ENCODE results near the gene PPP1R12B.
A peak's percentile ranks its signal among the peaks of the same experiment; 100 is the strongest.
"Not testable (repeated sequence)": the region's sequence is repeated elsewhere in the genome, so short reads cannot be mapped to it uniquely, and the experiment has no call there.

PPP1R12B gene

GRCh38 chr1:202625416-202626360 lies 277.2 kb downstream of the PPP1R12B start:
- peak in 22 of 56 donors; percentile 5 to 65 (median 20) for DNase-seq

GRCh38 chr1:202627036-202627435 lies 278.5 kb downstream of the PPP1R12B start:
- DNase-seq, result not testable (repeated sequence)

- DNase-seq, result no peak
Observed at GRCh38 chr1:202627841-202628565, 279.5 kb downstream of the PPP1R12B start.

GRCh38 chr1:202628646-202629215 lies 280.2 kb downstream of the PPP1R12B start:
- no peak for DNase-seq

GRCh38 chr1:202629257-202629811 lies 280.8 kb downstream of the PPP1R12B start:
- DNase-seq, result not testable (repeated sequence)

- not testable (repeated sequence) for DNase-seq
Observed at GRCh38 chr1:202630096-202630495, 281.6 kb downstream of the PPP1R12B start.

- DNase-seq, result no peak
Observed at GRCh38 chr1:202630541-202630940, 282.0 kb downstream of the PPP1R12B start.

- DNase-seq, result no peak
Observed at GRCh38 chr1:202631076-202631923, 282.8 kb downstream of the PPP1R12B start.

- DNase-seq, result no peak
Observed at GRCh38 chr1:202632241-202632640, 283.7 kb downstream of the PPP1R12B start.

- DNase-seq, result not testable (repeated sequence)
Observed at GRCh38 chr1:202636171-202636570, 287.7 kb downstream of the PPP1R12B start.

- DNase-seq, result not testable (repeated sequence)
Observed at GRCh38 chr1:202637321-202638018, 289.0 kb downstream of the PPP1R12B start.

GRCh38 chr1:202638019-202638700 lies 289.7 kb downstream of the PPP1R12B start:
- no peak for DNase-seq

GRCh38 chr1:202638701-202639305 lies 290.3 kb downstream of the PPP1R12B start:
- not testable (repeated sequence) for DNase-seq

GRCh38 chr1:202639500-202639899 lies 291.0 kb downstream of the PPP1R12B start:
- no peak for DNase-seq

GRCh38 chr1:202642212-202642611 lies 293.7 kb downstream of the PPP1R12B start:
- no peak for DNase-seq

Data from amygdala (tissue), 56 donors.